GM23338 (cell line): ENCODE data around the gene EVI5L. TPM values are rescaled to one million over a fixed set of nuclear protein-coding genes. Genes with fewer than 3 reads are reported as not detected.

Source experiments
- ATAC-seq: fragments of 200-7000 bp; cut with Tn5 transposase; 3 replicates; pipeline ENCODE4 v1.9.1; 2020
- DNase-seq: peaks from one replicate; pipeline ENCODE4 v3.0.0-alpha.2; 2015; ENCODE audit warnings: low spot score
- H2AFZ ChIP-seq: fragments of 200-600 bp; sonication (generic); 2 replicates; pipeline ENCODE4 v1.8.0; 2016; ENCODE audit warnings: antibody characterized with exemption, mild to moderate bottlenecking, moderate library complexity
- H3F3A ChIP-seq: fragments of 200-600 bp; sonication (generic); replicated peaks from 2 replicates; pipeline ENCODE4 v1.8.0; 2017; ENCODE audit warnings: antibody characterized with exemption, mixed run types, low read depth
- H3K27ac ChIP-seq: fragments of 200-600 bp; sonication (generic); 2 replicates; pipeline ENCODE4 v1.6.1; 2016; ENCODE audit warnings: low read depth
- H3K27me3 ChIP-seq: fragments of 200-600 bp; sonication (generic); 2 replicates; pipeline ENCODE4 v1.8.0; 2016; ENCODE audit warnings: mild to moderate bottlenecking, mixed run types, moderate library complexity; ENCODE audit not compliant: insufficient read depth
- H3K36me3 ChIP-seq: fragments of 200-600 bp; sonication (generic); 2 replicates; pipeline ENCODE4 v1.8.0; 2016; ENCODE audit warnings: mild to moderate bottlenecking; ENCODE audit not compliant: insufficient read depth
- H3K4me1 ChIP-seq: fragments of 200-600 bp; sonication (generic); 2 replicates; pipeline ENCODE4 v1.8.0; 2016; ENCODE audit warnings: mild to moderate bottlenecking, moderate library complexity; ENCODE audit not compliant: insufficient read depth
- H3K4me2 ChIP-seq: fragments of 200-600 bp; sonication (generic); 2 replicates; pipeline ENCODE4 v1.7.1; 2017; ENCODE audit warnings: mixed run types
- H3K4me3 ChIP-seq: fragments of 200-600 bp; sonication (generic); 2 replicates; pipeline ENCODE4 v1.6.1; 2016; ENCODE audit warnings: mixed run types
- H3K79me2 ChIP-seq: fragments of 200-600 bp; sonication (generic); replicated peaks from 2 replicates; pipeline ENCODE4 v1.8.0; 2017; ENCODE audit warnings: mild to moderate bottlenecking; ENCODE audit not compliant: insufficient read depth
- H3K9me2 ChIP-seq: fragments of 200-600 bp; sonication (generic); 2 replicates; pipeline ENCODE4 v1.8.0; 2017; ENCODE audit not compliant: insufficient read depth
- H4K20me1 ChIP-seq: fragments of 200-600 bp; sonication (generic); replicated peaks from 2 replicates; pipeline ENCODE4 v1.8.0; 2017; ENCODE audit warnings: mild to moderate bottlenecking; ENCODE audit not compliant: insufficient read depth
- H3K27ac Mint-ChIP-seq: 2 replicates; pipeline ENCODE4 v1.8.0; 2020; ENCODE audit warnings: inconsistent platforms, mild to moderate bottlenecking, moderate library complexity, mixed read lengths
- H3K27me3 Mint-ChIP-seq: 3 replicates; pipeline ENCODE4 v1.8.0; 2022; ENCODE audit warnings: low read depth, mild to moderate bottlenecking, moderate library complexity, mixed read lengths, inconsistent platforms; ENCODE audit not compliant: insufficient read depth, poor library complexity
- H3K36me3 Mint-ChIP-seq: 3 replicates; pipeline ENCODE4 v1.8.0; 2021; ENCODE audit warnings: low read depth, mild to moderate bottlenecking, inconsistent platforms, moderate library complexity, mixed read lengths
- H3K4me1 Mint-ChIP-seq: 3 replicates; pipeline ENCODE4 v1.8.0; 2020; ENCODE audit warnings: mild to moderate bottlenecking, inconsistent platforms, mixed read lengths
- H3K4me3 Mint-ChIP-seq: 3 replicates; pipeline ENCODE4 v1.8.0; 2021; ENCODE audit warnings: moderate library complexity, mild to moderate bottlenecking, inconsistent platforms, mixed read lengths
- H3K9me3 Mint-ChIP-seq: 3 replicates; pipeline ENCODE4 v1.8.0; 2020; ENCODE audit warnings: moderate library complexity, mild to moderate bottlenecking, inconsistent platforms, mixed read lengths
- CREB1 ChIP-seq: fragments of 250-450 bp; sonication (Bioruptor Pico); IDR thresholded peaks from 2 replicates; pipeline ENCODE4 v1.5.0; 2020; ENCODE audit warnings: low read depth, mild to moderate bottlenecking, moderate library complexity
- ETS1 ChIP-seq: IDR thresholded peaks from 2 replicates; pipeline ENCODE4 v1.6.1; 2016; ENCODE audit warnings: antibody characterized with exemption
- EZH2 ChIP-seq: fragments of 200-600 bp; sonication (generic); IDR thresholded peaks from one replicate; pipeline ENCODE4 v1.8.0; 2017; ENCODE audit warnings: antibody characterized with exemption, mild to moderate bottlenecking, low read depth; ENCODE audit not compliant: unreplicated experiment
- EZH2phosphoT487 ChIP-seq: fragments of 200-600 bp; sonication (generic); IDR thresholded peaks from one replicate; pipeline ENCODE4 v1.8.1; 2018; ENCODE audit warnings: antibody characterized with exemption; ENCODE audit not compliant: unreplicated experiment
- JUNB ChIP-seq: IDR thresholded peaks from one replicate; pipeline ENCODE4 v1.6.1; 2016; ENCODE audit warnings: antibody characterized with exemption; ENCODE audit not compliant: unreplicated experiment
- NANOG ChIP-seq: IDR thresholded peaks from 2 replicates; pipeline ENCODE4 v1.6.1; 2016; ENCODE audit warnings: antibody characterized with exemption, borderline replicate concordance
- POLR2AphosphoS5 ChIP-seq: IDR thresholded peaks from 2 replicates; pipeline ENCODE4 v1.6.1; 2016; ENCODE audit warnings: antibody characterized with exemption, low read depth
- REST ChIP-seq: IDR thresholded peaks from one replicate; pipeline ENCODE4 v1.6.1; 2018; ENCODE audit warnings: antibody characterized with exemption; ENCODE audit not compliant: unreplicated experiment
- STAT1 ChIP-seq: IDR thresholded peaks from one replicate; pipeline ENCODE4 v1.6.1; 2016; ENCODE audit warnings: antibody characterized with exemption; ENCODE audit not compliant: unreplicated experiment
- ZNF114 ChIP-seq: fragments of 250-450 bp; sonication (Bioruptor Pico); IDR thresholded peaks from 2 replicates; pipeline ENCODE4 v1.5.0; 2020; ENCODE audit warnings: mild to moderate bottlenecking, moderate library complexity
- ZNF331 ChIP-seq: fragments of 250-450 bp; sonication (Bioruptor Pico); IDR thresholded peaks from 2 replicates; pipeline ENCODE4 v1.5.0; 2020; ENCODE audit warnings: low read depth, mild to moderate bottlenecking, moderate library complexity
- polyA plus RNA-seq: library from polyadenylated mRNA; unstranded; fragments of >200 nt; fragmentation: Nextera tagmentation; extraction: Ambion mirVana; gene quantifications from 2 replicates; pipeline ENCODE4 v1.2.1, GENCODE V29; 2016
- total RNA-seq: library from RNA; depleted of rRNA; stranded (reverse); fragments of >200 nt; shearing (Covaris generic); gene quantifications from 2 replicates; pipeline ENCODE4 v1.2.3, GENCODE V29; 2014

The EVI5L gene
- total and polyA plus RNA-seq, 2 experiments from 2014 or later, result 4.5 to 16.2 TPM

- no peak for TF ChIP-seq REST
- TF ChIP-seq POLR2AphosphoS5, result no peak
- TF ChIP-seq JUNB, result no peak
- TF ChIP-seq CREB1, result no peak
- TF ChIP-seq ZNF114 (CRISPR knock-in tag), result no peak
- TF ChIP-seq STAT1, result no peak
- TF ChIP-seq EZH2, result no peak
- no peak for TF ChIP-seq NANOG
- TF ChIP-seq EZH2phosphoT487, result no peak
- no peak for TF ChIP-seq ZNF331
- no peak for TF ChIP-seq ETS1
Observed at GRCh38 chr19:7900931-7901330, 70.9 kb downstream of the EVI5L start (continued).

- H2AFZ ChIP-seq, result no peak overlapping the region
- DNase-seq (no peak), ATAC-seq (no peak)
- peaks cover 11% of the 10 kb centered on the region for H3K4me1 ChIP-seq
- H3K9me2 ChIP-seq, result no peaks in the 10 kb centered on the region
- H3F3A ChIP-seq, result peaks cover 8% of the 10 kb centered on the region; the same call in 1 of the 2 replicates
- Mint-ChIP-seq H3K4me3 (no peak overlapping the region), H3K4me1 (peaks cover 19% of the 10 kb centered on the region), H3K9me3 (peaks cover 6% of the 10 kb centered on the region; the same call in 1 of the 3 replicates), H3K27me3 (peaks cover 24% of the 10 kb centered on the region), H3K27ac (no peak overlapping the region), H3K36me3 (peaks cover 17% of the 10 kb centered on the region; the same call in 2 of the 3 replicates)
- H3K27ac ChIP-seq, result no peak overlapping the region
- H4K20me1 ChIP-seq, result no peaks in the 10 kb centered on the region; the same call in 1 of the 2 replicates
- H3K36me3 ChIP-seq, result no peaks in the 10 kb centered on the region; the same call in 1 of the 2 replicates
- H3K4me2 ChIP-seq, result no peak overlapping the region
- H3K79me2 ChIP-seq, result peaks cover 20% of the 10 kb centered on the region
- H3K4me3 ChIP-seq, result no peak overlapping the region
- H3K27me3 ChIP-seq, result no peaks in the 10 kb centered on the region
- no peak for TF ChIP-seq ZNF114 (CRISPR knock-in tag)
- no peak for TF ChIP-seq ZNF331
- TF ChIP-seq POLR2AphosphoS5, result no peak
- TF ChIP-seq ETS1, result no peak
- TF ChIP-seq CREB1, result no peak
- no peak for TF ChIP-seq REST
- no peak for TF ChIP-seq STAT1
Observed at GRCh38 chr19:7901337-7901736, 71.3 kb downstream of the EVI5L start.
